Lower leg skin (tissue), 4 donors: Measurements from ENCODE around the gene INTS12. TPM values are rescaled to one million over a fixed set of nuclear protein-coding genes. Genes with fewer than 3 reads are reported as not detected.

Source experiments
- DNase-seq, 2 donors: peaks; one replicate each; pipeline ENCODE4 v3.0.0-alpha.2; 2019; ENCODE audit warnings: low spot score in 2 of 2
- H3K4me3 ChIP-seq: fragments of 200-600 bp; sonication (generic); 2 replicates; pipeline ENCODE4 v1.5.1; 2017; ENCODE audit warnings: mild to moderate bottlenecking, low read depth; ENCODE audit not compliant: poor library complexity, severe bottlenecking
- CTCF ChIP-seq, 3 donors: fragments of 450-650 bp; IDR thresholded peaks; one replicate each; pipeline ENCODE4 v1.5.1; 2016; ENCODE audit warnings: antibody characterized with exemption in 3 of 3, mild to moderate bottlenecking in 3 of 3, moderate library complexity in 2 of 3
- POLR2A ChIP-seq, 2 donors: fragments of 450-650 bp; IDR thresholded peaks; one replicate each; pipeline ENCODE4 v1.6.1; 2016 to 2017; ENCODE audit warnings: antibody characterized with exemption in 2 of 2, mild to moderate bottlenecking in 1 of 2, moderate library complexity in 1 of 2
- WGBS, 2 donors: methylation state at CpG; one replicate each; pipeline ENCODE4 v1.1.5; 2018; 5-methylcytosine and 5-hydroxymethylcytosine counted together
- intact Hi-C: fragments of 100-400 bp; cut with DNase I; formaldehyde crosslinking; loops from one replicate; pipeline ENCODE4 v1.15.0; 2023; ENCODE audit warnings: low total_unique reads
- total RNA-seq, 4 donors: library from RNA; depleted of rRNA; stranded (reverse); fragments of >200 nt; gene quantifications; one replicate each; pipeline ENCODE4 v1.1.0, GENCODE V29; 2016

INTS12 gene
- total RNA-seq, 4 donors from 2014 or later = 14.7 to 21.8 (median 17.8) TPM

- TF ChIP-seq CTCF (IDR thresholded peaks at IDR 0.05) (no peak), POLR2A (IDR thresholded peaks at IDR 0.05) (no peak)
- no peak for DNase-seq
- no peak overlapping the region for H3K4me3 ChIP-seq
- intact Hi-C loops = no loop called here
- WGBS, 2 donors = 40 to 45% methylated on average over 5 of the region's 5 CpGs
Observed at GRCh38 chr4:105714071-105714521, 5.6 kb upstream of the INTS12 start.

- no peak overlapping the region for H3K4me3 ChIP-seq
- TF ChIP-seq CTCF (IDR thresholded peaks at IDR 0.05) (no peak), POLR2A (IDR thresholded peaks at IDR 0.05) (no peak)
- 75 to 78% methylated on average over 2 of the region's 2 CpGs for WGBS, 2 donors
- DNase-seq = no peak
- intact Hi-C loops = no loop called here
Observed at GRCh38 chr4:105712766-105713165, 4.3 kb upstream of the INTS12 start.

- intact Hi-C loops = no loop called here
- TF ChIP-seq CTCF (IDR thresholded peaks at IDR 0.05) (no peak), POLR2A (IDR thresholded peaks at IDR 0.05) (no peak)
- WGBS, 2 donors = 52 to 60% methylated on average over 6 of the region's 6 CpGs
- H3K4me3 ChIP-seq = no peak overlapping the region
- no peak for DNase-seq
Observed at GRCh38 chr4:105710678-105711077, 2.2 kb upstream of the INTS12 start.

- WGBS, 2 donors = 57 to 67% methylated on average over 15 to 16 of the region's 16 CpGs
- H3K4me3 ChIP-seq = no peak overlapping the region
- TF ChIP-seq POLR2A (IDR thresholded peaks at IDR 0.05) (no peak), CTCF (IDR thresholded peaks at IDR 0.05) (no peak)
- intact Hi-C loops = no loop called here
- no peak for DNase-seq
Observed at GRCh38 chr4:105710012-105710600, 1.6 kb upstream of the INTS12 start.

GRCh38 chr4:105709081-105709450, 577 bp upstream of the INTS12 start:
- DNase-seq = no peak
- 0 to 1% methylated on average over 9 to 11 of the region's 11 CpGs for WGBS, 2 donors
- intact Hi-C loops = no loop called here
- no peak for TF ChIP-seq POLR2A (IDR thresholded peaks at IDR 0.05)
- TF ChIP-seq CTCF (IDR thresholded peaks at IDR 0.05) = no peak
- peak overlapping the region; percentile 96 for H3K4me3 ChIP-seq

- H3K4me3 ChIP-seq = peak overlapping the region; percentile 96
- WGBS, 2 donors = 24% methylated on average over 7 of the region's 7 CpGs
- no peak for TF ChIP-seq POLR2A (IDR thresholded peaks at IDR 0.05)
- TF ChIP-seq CTCF (IDR thresholded peaks at IDR 0.05) = no peak
- no peak for DNase-seq
- intact Hi-C loops = no loop called here
Observed at GRCh38 chr4:105707782-105708180, 708 bp downstream of the INTS12 start.
